Measurements from ENCODE around the gene SLC13A3.

Gene SLC13A3, protein sequence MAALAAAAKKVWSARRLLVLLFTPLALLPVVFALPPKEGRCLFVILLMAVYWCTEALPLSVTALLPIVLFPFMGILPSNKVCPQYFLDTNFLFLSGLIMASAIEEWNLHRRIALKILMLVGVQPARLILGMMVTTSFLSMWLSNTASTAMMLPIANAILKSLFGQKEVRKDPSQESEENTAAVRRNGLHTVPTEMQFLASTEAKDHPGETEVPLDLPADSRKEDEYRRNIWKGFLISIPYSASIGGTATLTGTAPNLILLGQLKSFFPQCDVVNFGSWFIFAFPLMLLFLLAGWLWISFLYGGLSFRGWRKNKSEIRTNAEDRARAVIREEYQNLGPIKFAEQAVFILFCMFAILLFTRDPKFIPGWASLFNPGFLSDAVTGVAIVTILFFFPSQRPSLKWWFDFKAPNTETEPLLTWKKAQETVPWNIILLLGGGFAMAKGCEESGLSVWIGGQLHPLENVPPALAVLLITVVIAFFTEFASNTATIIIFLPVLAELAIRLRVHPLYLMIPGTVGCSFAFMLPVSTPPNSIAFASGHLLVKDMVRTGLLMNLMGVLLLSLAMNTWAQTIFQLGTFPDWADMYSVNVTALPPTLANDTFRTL

DNA sequence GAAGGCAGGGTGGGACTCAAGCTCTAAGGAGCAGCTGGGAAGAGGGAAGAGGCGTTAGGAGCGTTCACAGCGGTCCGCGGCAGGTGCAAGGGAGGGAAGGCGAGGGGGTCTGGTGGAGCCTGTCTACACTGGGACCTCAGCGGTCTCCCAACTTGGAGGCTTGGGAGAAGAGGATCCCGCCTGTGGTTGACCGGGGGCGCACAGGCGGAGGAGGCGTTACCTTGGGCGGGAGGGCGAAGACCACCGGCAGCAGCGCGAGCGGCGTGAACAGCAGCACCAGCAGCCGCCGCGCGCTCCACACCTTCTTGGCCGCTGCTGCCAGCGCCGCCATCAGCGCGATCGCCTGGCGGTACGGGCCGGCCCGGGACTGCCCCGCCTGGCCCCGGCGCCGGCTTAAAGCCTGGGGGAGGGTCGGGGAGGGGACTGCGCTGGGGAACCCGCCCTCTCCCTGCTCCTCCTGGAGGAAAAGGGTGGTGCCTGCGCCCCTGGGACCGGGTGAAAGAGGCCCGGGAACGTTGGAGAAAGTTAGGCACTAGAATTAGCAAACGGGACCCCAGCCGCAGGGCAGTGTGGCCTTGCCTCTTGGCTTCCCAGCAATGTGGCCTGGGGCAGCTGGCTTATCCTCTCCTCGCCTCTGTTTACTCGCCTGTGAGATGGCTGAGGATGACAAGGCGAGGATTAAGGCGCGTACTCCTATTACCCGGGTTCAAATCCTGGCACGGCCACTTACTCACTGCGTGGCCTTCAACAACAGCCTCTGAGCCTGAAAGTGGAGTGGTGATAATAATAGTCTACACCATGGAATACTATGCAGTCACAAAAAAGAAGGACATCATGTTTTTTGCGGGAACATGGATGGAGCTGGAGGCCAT, at the start of gene SLC13A3:
Gene SLC13A3 (minus strand): TSS at position 369 of the 872 bp plus-strand sequence. CDS start 38 bp downstream, at position 331.
- TF ChIP-seq, protein P1, sequence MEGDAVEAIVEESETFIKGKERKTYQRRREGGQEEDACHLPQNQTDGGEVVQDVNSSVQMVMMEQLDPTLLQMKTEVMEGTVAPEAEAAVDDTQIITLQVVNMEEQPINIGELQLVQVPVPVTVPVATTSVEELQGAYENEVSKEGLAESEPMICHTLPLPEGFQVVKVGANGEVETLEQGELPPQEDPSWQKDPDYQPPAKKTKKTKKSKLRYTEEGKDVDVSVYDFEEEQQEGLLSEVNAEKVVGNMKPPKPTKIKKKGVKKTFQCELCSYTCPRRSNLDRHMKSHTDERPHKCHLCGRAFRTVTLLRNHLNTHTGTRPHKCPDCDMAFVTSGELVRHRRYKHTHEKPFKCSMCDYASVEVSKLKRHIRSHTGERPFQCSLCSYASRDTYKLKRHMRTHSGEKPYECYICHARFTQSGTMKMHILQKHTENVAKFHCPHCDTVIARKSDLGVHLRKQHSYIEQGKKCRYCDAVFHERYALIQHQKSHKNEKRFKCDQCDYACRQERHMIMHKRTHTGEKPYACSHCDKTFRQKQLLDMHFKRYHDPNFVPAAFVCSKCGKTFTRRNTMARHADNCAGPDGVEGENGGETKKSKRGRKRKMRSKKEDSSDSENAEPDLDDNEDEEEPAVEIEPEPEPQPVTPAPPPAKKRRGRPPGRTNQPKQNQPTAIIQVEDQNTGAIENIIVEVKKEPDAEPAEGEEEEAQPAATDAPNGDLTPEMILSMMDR (IDR thresholded peaks at IDR 0.05; ENCODE audit: low read depth, low read length, missing control alignments) = no peak
- DNase-seq (ENCODE audit: low read depth) = no peak
- in situ Hi-C loops (cut with HindIII; ENCODE audit: low sequenced_read_pairs) = no loop called here
- H3K4me3 ChIP-seq (ENCODE audit: low read depth, low read length) = no peak within 1 kb of the TSS

DNA sequence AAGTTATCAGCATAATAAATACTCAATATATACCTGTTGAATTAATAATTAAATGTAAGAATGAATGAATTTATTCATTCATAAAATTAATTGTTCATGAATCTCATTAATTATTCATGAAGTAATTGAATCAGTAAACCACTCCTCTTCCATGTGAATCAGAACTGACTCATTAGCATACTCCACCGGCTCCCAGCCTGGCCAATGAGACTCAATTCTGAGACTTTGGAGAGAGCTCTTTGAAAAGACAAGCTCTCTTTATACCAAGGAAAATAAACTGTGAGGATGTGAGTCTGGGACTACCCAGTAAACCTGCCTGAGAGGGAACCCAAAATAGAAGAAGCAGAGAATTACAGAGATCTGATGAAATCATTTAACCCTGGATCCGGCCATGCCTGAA, 49.8 kb upstream of the SLC13A3 start:
- DNase-seq (ENCODE audit: low read depth) = no peak
- no peak overlapping the region for H3K4me3 ChIP-seq (ENCODE audit: low read depth, low read length)
- TF ChIP-seq, protein P1 (IDR thresholded peaks at IDR 0.05; ENCODE audit: low read depth, low read length, missing control alignments) = no peak
- in situ Hi-C loops (cut with HindIII; ENCODE audit: low sequenced_read_pairs) = no loop called here

DNA sequence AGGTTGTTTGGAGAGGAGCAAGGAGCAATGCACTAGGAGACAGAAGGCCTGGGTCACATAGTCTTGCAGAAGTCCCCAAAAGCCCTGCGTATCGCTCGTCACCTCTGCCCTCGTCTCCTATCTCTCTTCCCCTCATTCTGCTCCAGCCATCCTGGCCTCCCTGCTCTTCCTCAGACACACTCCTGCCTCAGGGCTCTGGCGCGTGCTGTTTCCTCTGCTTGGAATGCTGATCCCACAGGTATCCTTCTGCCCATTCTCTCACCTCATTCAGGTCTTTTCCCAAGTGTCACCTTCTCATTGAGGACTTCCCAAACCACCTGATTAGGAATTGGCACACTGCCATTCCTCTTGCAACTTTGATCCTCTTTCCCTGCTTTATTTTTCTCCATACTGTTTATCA, 49.2 kb upstream of the SLC13A3 start:
- TF ChIP-seq, protein P1 (IDR thresholded peaks at IDR 0.05; ENCODE audit: low read depth, low read length, missing control alignments) = no peak
- in situ Hi-C loops (cut with HindIII; ENCODE audit: low sequenced_read_pairs) = no loop called here
- no peak overlapping the region for H3K4me3 ChIP-seq (ENCODE audit: low read depth, low read length)
- DNase-seq (ENCODE audit: low read depth) = no peak

DNA sequence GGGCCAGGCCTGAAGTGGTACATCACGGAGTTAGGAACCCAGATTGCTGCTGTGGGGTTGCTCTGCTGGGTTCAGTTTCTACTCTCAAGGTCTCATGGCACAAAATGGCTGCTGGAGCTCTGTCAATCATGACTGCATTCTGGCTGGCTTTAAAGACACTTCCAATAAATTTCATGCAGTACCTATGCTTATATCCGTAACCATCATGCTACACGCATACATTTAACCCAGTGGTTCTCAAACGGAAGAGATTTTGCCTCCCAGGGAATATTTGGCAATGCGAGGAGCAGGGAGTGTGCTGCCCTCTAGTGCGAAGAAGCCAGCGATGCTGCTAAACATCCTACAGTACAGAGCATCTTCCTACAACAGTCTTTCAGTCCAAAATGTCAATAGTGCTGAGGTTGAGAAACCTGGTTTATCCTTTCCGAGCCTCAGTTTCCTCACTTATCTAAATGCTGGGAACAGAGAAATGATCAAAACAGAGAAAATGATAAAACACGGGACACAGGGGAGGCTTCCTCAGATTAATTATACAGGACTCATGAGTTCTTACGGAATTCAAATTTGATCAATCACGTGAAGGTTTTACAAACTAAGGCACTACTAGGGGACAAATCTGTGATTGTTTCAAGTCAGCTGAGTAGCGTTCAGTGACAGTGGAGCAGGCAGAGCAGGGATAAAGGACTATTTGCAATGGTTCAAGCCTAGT, 48.5 kb upstream of the SLC13A3 start:
- TF ChIP-seq, protein P1 (IDR thresholded peaks at IDR 0.05; ENCODE audit: low read depth, low read length, missing control alignments) = peak; percentile 71

DNA sequence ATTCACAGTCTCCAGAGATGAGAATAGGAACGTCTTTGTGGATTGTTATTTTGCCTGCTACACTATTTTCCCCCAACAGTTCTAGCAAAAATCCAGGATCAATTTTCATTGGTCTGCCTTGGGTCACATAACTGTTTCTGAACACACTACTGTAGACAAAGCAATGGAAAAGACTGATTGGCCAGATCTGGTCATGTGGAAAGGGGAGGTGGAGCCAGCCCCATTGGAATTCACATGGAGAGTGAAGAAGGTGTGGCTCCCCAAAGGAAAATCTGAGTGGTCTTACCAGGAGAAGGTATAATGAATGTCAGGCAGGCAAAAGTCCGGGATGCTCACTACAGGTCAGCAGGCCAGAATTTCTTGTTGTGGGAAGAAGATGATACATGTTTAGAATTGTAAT, 47.5 kb upstream of the SLC13A3 start:
- in situ Hi-C loops (cut with HindIII; ENCODE audit: low sequenced_read_pairs) = no loop called here
- TF ChIP-seq, protein P1 (IDR thresholded peaks at IDR 0.05; ENCODE audit: low read depth, low read length, missing control alignments) = no peak
- no peak for DNase-seq (ENCODE audit: low read depth)
- no peak overlapping the region for H3K4me3 ChIP-seq (ENCODE audit: low read depth, low read length)

More for the DNA sequence above, 48.5 kb upstream of the SLC13A3 start:
- H3K4me3 ChIP-seq (ENCODE audit: low read depth, low read length) = no peak overlapping the region
- in situ Hi-C loops (cut with HindIII; ENCODE audit: low sequenced_read_pairs) = no loop called here
- DNase-seq (ENCODE audit: low read depth) = no peak

Data from astrocyte of the cerebellum (primary cell).